GM23338 (cell line): ENCODE results near the gene C12orf60. TPM values are rescaled to one million over a fixed set of nuclear protein-coding genes. Genes with fewer than 3 reads are reported as not detected.
A peak's percentile ranks its signal among the peaks of the same experiment; 100 is the strongest.

Experiments used
- ATAC-seq: fragments of 200-7000 bp; cut with Tn5 transposase; 3 replicates; pipeline ENCODE4 v1.9.1; 2020
- DNase-seq: peaks from one replicate; pipeline ENCODE4 v3.0.0-alpha.2; 2015; ENCODE audit warnings: low spot score
- H2AFZ ChIP-seq: fragments of 200-600 bp; sonication (generic); 2 replicates; pipeline ENCODE4 v1.8.0; 2016; ENCODE audit warnings: antibody characterized with exemption, mild to moderate bottlenecking, moderate library complexity
- H3F3A ChIP-seq: fragments of 200-600 bp; sonication (generic); replicated peaks from 2 replicates; pipeline ENCODE4 v1.8.0; 2017; ENCODE audit warnings: antibody characterized with exemption, mixed run types, low read depth
- H3K27ac ChIP-seq: fragments of 200-600 bp; sonication (generic); 2 replicates; pipeline ENCODE4 v1.6.1; 2016; ENCODE audit warnings: low read depth
- H3K27me3 ChIP-seq: fragments of 200-600 bp; sonication (generic); 2 replicates; pipeline ENCODE4 v1.8.0; 2016; ENCODE audit warnings: mild to moderate bottlenecking, mixed run types, moderate library complexity; ENCODE audit not compliant: insufficient read depth
- H3K36me3 ChIP-seq: fragments of 200-600 bp; sonication (generic); 2 replicates; pipeline ENCODE4 v1.8.0; 2016; ENCODE audit warnings: mild to moderate bottlenecking; ENCODE audit not compliant: insufficient read depth
- H3K4me1 ChIP-seq: fragments of 200-600 bp; sonication (generic); 2 replicates; pipeline ENCODE4 v1.8.0; 2016; ENCODE audit warnings: mild to moderate bottlenecking, moderate library complexity; ENCODE audit not compliant: insufficient read depth
- H3K4me2 ChIP-seq: fragments of 200-600 bp; sonication (generic); 2 replicates; pipeline ENCODE4 v1.7.1; 2017; ENCODE audit warnings: mixed run types
- H3K4me3 ChIP-seq: fragments of 200-600 bp; sonication (generic); 2 replicates; pipeline ENCODE4 v1.6.1; 2016; ENCODE audit warnings: mixed run types
- H3K79me2 ChIP-seq: fragments of 200-600 bp; sonication (generic); replicated peaks from 2 replicates; pipeline ENCODE4 v1.8.0; 2017; ENCODE audit warnings: mild to moderate bottlenecking; ENCODE audit not compliant: insufficient read depth
- H3K9me2 ChIP-seq: fragments of 200-600 bp; sonication (generic); 2 replicates; pipeline ENCODE4 v1.8.0; 2017; ENCODE audit not compliant: insufficient read depth
- H4K20me1 ChIP-seq: fragments of 200-600 bp; sonication (generic); replicated peaks from 2 replicates; pipeline ENCODE4 v1.8.0; 2017; ENCODE audit warnings: mild to moderate bottlenecking; ENCODE audit not compliant: insufficient read depth
- H3K27ac Mint-ChIP-seq: 2 replicates; pipeline ENCODE4 v1.8.0; 2020; ENCODE audit warnings: inconsistent platforms, mild to moderate bottlenecking, moderate library complexity, mixed read lengths
- H3K27me3 Mint-ChIP-seq: 3 replicates; pipeline ENCODE4 v1.8.0; 2022; ENCODE audit warnings: low read depth, mild to moderate bottlenecking, moderate library complexity, mixed read lengths, inconsistent platforms; ENCODE audit not compliant: insufficient read depth, poor library complexity
- H3K36me3 Mint-ChIP-seq: 3 replicates; pipeline ENCODE4 v1.8.0; 2021; ENCODE audit warnings: low read depth, mild to moderate bottlenecking, inconsistent platforms, moderate library complexity, mixed read lengths
- H3K4me1 Mint-ChIP-seq: 3 replicates; pipeline ENCODE4 v1.8.0; 2020; ENCODE audit warnings: mild to moderate bottlenecking, inconsistent platforms, mixed read lengths
- H3K4me3 Mint-ChIP-seq: 3 replicates; pipeline ENCODE4 v1.8.0; 2021; ENCODE audit warnings: moderate library complexity, mild to moderate bottlenecking, inconsistent platforms, mixed read lengths
- H3K9me3 Mint-ChIP-seq: 3 replicates; pipeline ENCODE4 v1.8.0; 2020; ENCODE audit warnings: moderate library complexity, mild to moderate bottlenecking, inconsistent platforms, mixed read lengths
- CREB1 ChIP-seq: fragments of 250-450 bp; sonication (Bioruptor Pico); IDR thresholded peaks from 2 replicates; pipeline ENCODE4 v1.5.0; 2020; ENCODE audit warnings: low read depth, mild to moderate bottlenecking, moderate library complexity
- ETS1 ChIP-seq: IDR thresholded peaks from 2 replicates; pipeline ENCODE4 v1.6.1; 2016; ENCODE audit warnings: antibody characterized with exemption
- EZH2phosphoT487 ChIP-seq: fragments of 200-600 bp; sonication (generic); IDR thresholded peaks from one replicate; pipeline ENCODE4 v1.8.1; 2018; ENCODE audit warnings: antibody characterized with exemption; ENCODE audit not compliant: unreplicated experiment
- JUNB ChIP-seq: IDR thresholded peaks from one replicate; pipeline ENCODE4 v1.6.1; 2016; ENCODE audit warnings: antibody characterized with exemption; ENCODE audit not compliant: unreplicated experiment
- NANOG ChIP-seq: IDR thresholded peaks from 2 replicates; pipeline ENCODE4 v1.6.1; 2016; ENCODE audit warnings: antibody characterized with exemption, borderline replicate concordance
- POLR2AphosphoS5 ChIP-seq: IDR thresholded peaks from 2 replicates; pipeline ENCODE4 v1.6.1; 2016; ENCODE audit warnings: antibody characterized with exemption, low read depth
- STAT1 ChIP-seq: IDR thresholded peaks from one replicate; pipeline ENCODE4 v1.6.1; 2016; ENCODE audit warnings: antibody characterized with exemption; ENCODE audit not compliant: unreplicated experiment
- ZNF114 ChIP-seq: fragments of 250-450 bp; sonication (Bioruptor Pico); IDR thresholded peaks from 2 replicates; pipeline ENCODE4 v1.5.0; 2020; ENCODE audit warnings: mild to moderate bottlenecking, moderate library complexity
- ZNF462 ChIP-seq: fragments of 250-450 bp; sonication (Bioruptor Pico); IDR thresholded peaks from 2 replicates; pipeline ENCODE4 v1.5.0; 2020; ENCODE audit warnings: mild to moderate bottlenecking, moderate library complexity
- polyA plus RNA-seq: library from polyadenylated mRNA; unstranded; fragments of >200 nt; fragmentation: Nextera tagmentation; extraction: Ambion mirVana; gene quantifications from 2 replicates; pipeline ENCODE4 v1.2.1, GENCODE V29; 2016
- total RNA-seq: library from RNA; depleted of rRNA; stranded (reverse); fragments of >200 nt; shearing (Covaris generic); gene quantifications from 2 replicates; pipeline ENCODE4 v1.2.3, GENCODE V29; 2014
- TF ChIP-seq, protein P1 (sequence below): IDR thresholded peaks from one replicate; pipeline ENCODE4 v1.6.1; 2018; ENCODE audit warnings: antibody characterized with exemption; ENCODE audit not compliant: unreplicated experiment
- TF ChIP-seq, protein P2 (sequence below), 2 experiments: fragments of 200-600 bp in 1 of 2; sonication (generic) in 1 of 2; conservative IDR thresholded peaks; 2 replicates each; pipeline versions ENCODE4 v1.5.1 to v1.6.1; 2016 to 2017; ENCODE audit warnings: antibody characterized with exemption in 2 of 2, low read depth in 2 of 2, mild to moderate bottlenecking in 2 of 2, moderate library complexity in 1 of 2

Gene C12orf60
- total and polyA plus RNA-seq, 2 experiments from 2014 or later: 1.7 to 2.3 TPM

DNA sequence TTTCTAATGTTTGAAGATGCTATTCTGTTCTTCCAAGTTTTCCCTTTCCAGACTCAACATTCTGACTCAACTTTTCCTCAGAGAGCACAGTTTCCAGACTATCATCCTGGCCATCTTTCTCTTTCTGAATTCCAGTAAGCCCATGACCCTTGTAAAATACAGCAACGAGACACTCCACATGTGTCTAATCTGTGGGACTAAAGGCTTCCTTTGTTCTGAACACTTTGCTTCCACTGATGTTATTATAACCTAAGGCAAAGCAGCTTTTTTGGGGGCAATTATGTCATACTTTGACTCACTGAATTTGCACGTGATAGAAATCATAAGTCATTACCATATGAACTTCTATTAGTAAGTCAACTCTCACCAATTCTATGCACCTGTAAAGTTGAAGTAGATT, 46.2 kb downstream of the C12orf60 start (continued):
- TF ChIP-seq, protein P1, sequence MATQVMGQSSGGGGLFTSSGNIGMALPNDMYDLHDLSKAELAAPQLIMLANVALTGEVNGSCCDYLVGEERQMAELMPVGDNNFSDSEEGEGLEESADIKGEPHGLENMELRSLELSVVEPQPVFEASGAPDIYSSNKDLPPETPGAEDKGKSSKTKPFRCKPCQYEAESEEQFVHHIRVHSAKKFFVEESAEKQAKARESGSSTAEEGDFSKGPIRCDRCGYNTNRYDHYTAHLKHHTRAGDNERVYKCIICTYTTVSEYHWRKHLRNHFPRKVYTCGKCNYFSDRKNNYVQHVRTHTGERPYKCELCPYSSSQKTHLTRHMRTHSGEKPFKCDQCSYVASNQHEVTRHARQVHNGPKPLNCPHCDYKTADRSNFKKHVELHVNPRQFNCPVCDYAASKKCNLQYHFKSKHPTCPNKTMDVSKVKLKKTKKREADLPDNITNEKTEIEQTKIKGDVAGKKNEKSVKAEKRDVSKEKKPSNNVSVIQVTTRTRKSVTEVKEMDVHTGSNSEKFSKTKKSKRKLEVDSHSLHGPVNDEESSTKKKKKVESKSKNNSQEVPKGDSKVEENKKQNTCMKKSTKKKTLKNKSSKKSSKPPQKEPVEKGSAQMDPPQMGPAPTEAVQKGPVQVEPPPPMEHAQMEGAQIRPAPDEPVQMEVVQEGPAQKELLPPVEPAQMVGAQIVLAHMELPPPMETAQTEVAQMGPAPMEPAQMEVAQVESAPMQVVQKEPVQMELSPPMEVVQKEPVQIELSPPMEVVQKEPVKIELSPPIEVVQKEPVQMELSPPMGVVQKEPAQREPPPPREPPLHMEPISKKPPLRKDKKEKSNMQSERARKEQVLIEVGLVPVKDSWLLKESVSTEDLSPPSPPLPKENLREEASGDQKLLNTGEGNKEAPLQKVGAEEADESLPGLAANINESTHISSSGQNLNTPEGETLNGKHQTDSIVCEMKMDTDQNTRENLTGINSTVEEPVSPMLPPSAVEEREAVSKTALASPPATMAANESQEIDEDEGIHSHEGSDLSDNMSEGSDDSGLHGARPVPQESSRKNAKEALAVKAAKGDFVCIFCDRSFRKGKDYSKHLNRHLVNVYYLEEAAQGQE: no peak
- TF ChIP-seq ZNF114 (CRISPR knock-in tag) (no peak), ETS1 (no peak)

GRCh38 chr12:14850929-14851663, 47.6 kb downstream of the C12orf60 start:
- Mint-ChIP-seq H3K4me1 (peaks cover 11% of the 10 kb centered on the region), H3K9me3 (no peaks in the 10 kb centered on the region), H3K27me3 (peaks cover 3% of the 10 kb centered on the region), H3K4me3 (no peak overlapping the region), H3K27ac (no peak overlapping the region), H3K36me3 (no peaks in the 10 kb centered on the region)
- no peaks in the 10 kb centered on the region for H4K20me1 ChIP-seq
- no peaks in the 10 kb centered on the region for H3K9me2 ChIP-seq
- no peaks in the 10 kb centered on the region for H3K79me2 ChIP-seq
- no peaks in the 10 kb centered on the region for H3K27me3 ChIP-seq
- ATAC-seq: no peak
- no peak for DNase-seq
- peak overlapping the region; percentile 54; the same call in 1 of the 2 replicates for H2AFZ ChIP-seq
- H3K4me1 ChIP-seq: peaks cover 13% of the 10 kb centered on the region; the same call in 1 of the 2 replicates
- H3F3A ChIP-seq: no peaks in the 10 kb centered on the region
- no peaks in the 10 kb centered on the region for H3K36me3 ChIP-seq
- H3K4me3 ChIP-seq: no peak overlapping the region
- no peak overlapping the region for H3K4me2 ChIP-seq
- no peak overlapping the region for H3K27ac ChIP-seq
- TF ChIP-seq CREB1: no peak
- TF ChIP-seq, protein P2, sequence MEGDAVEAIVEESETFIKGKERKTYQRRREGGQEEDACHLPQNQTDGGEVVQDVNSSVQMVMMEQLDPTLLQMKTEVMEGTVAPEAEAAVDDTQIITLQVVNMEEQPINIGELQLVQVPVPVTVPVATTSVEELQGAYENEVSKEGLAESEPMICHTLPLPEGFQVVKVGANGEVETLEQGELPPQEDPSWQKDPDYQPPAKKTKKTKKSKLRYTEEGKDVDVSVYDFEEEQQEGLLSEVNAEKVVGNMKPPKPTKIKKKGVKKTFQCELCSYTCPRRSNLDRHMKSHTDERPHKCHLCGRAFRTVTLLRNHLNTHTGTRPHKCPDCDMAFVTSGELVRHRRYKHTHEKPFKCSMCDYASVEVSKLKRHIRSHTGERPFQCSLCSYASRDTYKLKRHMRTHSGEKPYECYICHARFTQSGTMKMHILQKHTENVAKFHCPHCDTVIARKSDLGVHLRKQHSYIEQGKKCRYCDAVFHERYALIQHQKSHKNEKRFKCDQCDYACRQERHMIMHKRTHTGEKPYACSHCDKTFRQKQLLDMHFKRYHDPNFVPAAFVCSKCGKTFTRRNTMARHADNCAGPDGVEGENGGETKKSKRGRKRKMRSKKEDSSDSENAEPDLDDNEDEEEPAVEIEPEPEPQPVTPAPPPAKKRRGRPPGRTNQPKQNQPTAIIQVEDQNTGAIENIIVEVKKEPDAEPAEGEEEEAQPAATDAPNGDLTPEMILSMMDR (conservative IDR thresholded peaks at IDR 0.05; ENCODE audit: low read depth in 2 of 2): no peak
- no peak for TF ChIP-seq POLR2AphosphoS5
- no peak for TF ChIP-seq STAT1
- no peak for TF ChIP-seq EZH2phosphoT487
- no peak for TF ChIP-seq ETS1
- no peak for TF ChIP-seq ZNF462
- TF ChIP-seq NANOG: no peak
- TF ChIP-seq JUNB: no peak
